ENCODE data around the gene RHOF.

RHOF gene

DNA sequence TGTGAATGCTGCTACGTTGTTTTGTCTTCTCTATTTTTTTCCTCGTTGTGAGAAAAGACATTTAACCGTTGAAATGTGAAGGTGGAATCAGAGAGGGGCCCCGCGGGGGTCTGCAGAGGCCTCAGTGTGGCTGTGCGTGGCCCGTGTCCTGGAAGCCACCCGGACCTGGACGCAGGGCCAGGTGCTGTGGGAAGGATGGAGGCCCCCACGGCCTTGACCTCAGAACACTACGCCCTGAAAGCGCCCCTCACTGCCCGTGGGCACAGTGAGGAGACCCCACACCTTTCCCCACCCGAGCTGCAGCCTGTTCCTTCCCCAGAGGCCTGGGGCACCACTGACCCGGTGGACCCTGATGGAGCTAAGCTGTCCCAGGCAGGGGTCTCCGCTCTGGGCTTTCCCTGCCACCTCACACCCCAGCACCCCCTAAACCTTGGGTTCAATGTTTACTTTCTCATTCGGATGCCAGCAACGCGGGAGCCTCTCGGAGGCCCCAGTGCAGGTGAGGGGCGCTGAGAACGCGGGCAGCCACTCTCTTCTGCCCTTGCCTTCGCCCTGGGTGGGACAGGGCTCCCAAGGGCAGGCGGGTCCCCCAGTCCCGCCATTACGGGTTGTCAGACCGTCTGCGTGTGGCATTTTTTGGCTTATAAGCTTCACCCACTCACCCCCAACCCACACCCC lies 37.2 kb upstream of the RHOF start:
- Histone ChIP-seq H3K4me2 (ENCODE audit: low read depth, low read length, poor library complexity, severe bottlenecking) (no peak overlapping the region), H3K9me2 (replicated peaks; ENCODE audit: insufficient read depth, low read length) (no peaks in the 10 kb centered on the region), H3K36me3 (ENCODE audit: low read length) (peaks cover 16% of the 10 kb centered on the region; the same call in 1 of the 2 replicates), H4K20me1 (ENCODE audit: low read depth, low read length) (no peaks in the 10 kb centered on the region), H3F3A (ENCODE audit: insufficient read depth) (peaks cover 8% of the 10 kb centered on the region; the same call in 1 of the 2 replicates), H2AFZ (ENCODE audit: low read depth, low read length, severe bottlenecking) (no peak overlapping the region), H3K4me3 (ENCODE audit: insufficient read depth, low read length, poor library complexity, severe bottlenecking) (no peak overlapping the region), H3K27me3 (ENCODE audit: low read length) (no peaks in the 10 kb centered on the region), H3K9ac (ENCODE audit: low read length) (no peak overlapping the region), H3K9me3 (ENCODE audit: insufficient read depth, low read length) (no peaks in the 10 kb centered on the region), H3K79me2 (ENCODE audit: insufficient read depth, low read length) (no peaks in the 10 kb centered on the region), H3K27ac (ENCODE audit: low read depth, low read length) (no peak overlapping the region)
- TF ChIP-seq EZH2phosphoT487 (conservative IDR thresholded peaks at IDR 0.05; ENCODE audit: low read length) = no peak
- TF ChIP-seq, protein P1, sequence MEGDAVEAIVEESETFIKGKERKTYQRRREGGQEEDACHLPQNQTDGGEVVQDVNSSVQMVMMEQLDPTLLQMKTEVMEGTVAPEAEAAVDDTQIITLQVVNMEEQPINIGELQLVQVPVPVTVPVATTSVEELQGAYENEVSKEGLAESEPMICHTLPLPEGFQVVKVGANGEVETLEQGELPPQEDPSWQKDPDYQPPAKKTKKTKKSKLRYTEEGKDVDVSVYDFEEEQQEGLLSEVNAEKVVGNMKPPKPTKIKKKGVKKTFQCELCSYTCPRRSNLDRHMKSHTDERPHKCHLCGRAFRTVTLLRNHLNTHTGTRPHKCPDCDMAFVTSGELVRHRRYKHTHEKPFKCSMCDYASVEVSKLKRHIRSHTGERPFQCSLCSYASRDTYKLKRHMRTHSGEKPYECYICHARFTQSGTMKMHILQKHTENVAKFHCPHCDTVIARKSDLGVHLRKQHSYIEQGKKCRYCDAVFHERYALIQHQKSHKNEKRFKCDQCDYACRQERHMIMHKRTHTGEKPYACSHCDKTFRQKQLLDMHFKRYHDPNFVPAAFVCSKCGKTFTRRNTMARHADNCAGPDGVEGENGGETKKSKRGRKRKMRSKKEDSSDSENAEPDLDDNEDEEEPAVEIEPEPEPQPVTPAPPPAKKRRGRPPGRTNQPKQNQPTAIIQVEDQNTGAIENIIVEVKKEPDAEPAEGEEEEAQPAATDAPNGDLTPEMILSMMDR (IDR thresholded peaks at IDR 0.05; ENCODE audit: insufficient read depth, low read length, poor library complexity, severe bottlenecking) = no peak

DNA sequence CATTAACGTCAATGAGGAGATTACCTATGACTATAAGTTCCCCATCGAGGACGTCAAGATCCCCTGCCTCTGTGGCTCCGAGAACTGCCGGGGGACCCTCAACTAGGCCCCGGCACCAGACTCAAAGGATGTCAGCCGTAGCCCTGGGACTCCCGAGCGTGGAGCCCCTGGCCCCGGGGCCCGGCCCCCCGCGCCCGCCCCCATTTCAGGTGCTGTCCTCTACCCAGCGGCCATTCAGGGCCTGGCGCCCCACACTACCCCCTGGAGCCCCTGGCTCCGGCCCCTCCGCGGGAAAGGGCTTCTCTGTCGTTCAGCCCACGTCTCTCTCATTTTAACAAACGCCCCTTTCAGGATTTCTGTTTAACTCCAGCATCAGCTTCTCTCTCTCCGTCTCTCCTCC lies 36.6 kb upstream of the RHOF start:
- H2AFZ ChIP-seq (ENCODE audit: low read depth, low read length, severe bottlenecking) = no peak overlapping the region
- H3F3A ChIP-seq (ENCODE audit: insufficient read depth) = peaks cover 8% of the 10 kb centered on the region; the same call in 1 of the 2 replicates
- H3K27ac ChIP-seq (ENCODE audit: low read depth, low read length) = no peak overlapping the region
- no peak overlapping the region for H3K4me2 ChIP-seq (ENCODE audit: low read depth, low read length, poor library complexity, severe bottlenecking)
- H4K20me1 ChIP-seq (ENCODE audit: low read depth, low read length) = no peaks in the 10 kb centered on the region
- no peaks in the 10 kb centered on the region for H3K9me3 ChIP-seq (ENCODE audit: insufficient read depth, low read length)
- no peak overlapping the region for H3K9ac ChIP-seq (ENCODE audit: low read length)
- H3K4me3 ChIP-seq (ENCODE audit: insufficient read depth, low read length, poor library complexity, severe bottlenecking) = no peak overlapping the region
- H3K79me2 ChIP-seq (ENCODE audit: insufficient read depth, low read length) = no peaks in the 10 kb centered on the region
- no peaks in the 10 kb centered on the region for H3K9me2 ChIP-seq (replicated peaks; ENCODE audit: insufficient read depth, low read length)
- no peak for TF ChIP-seq EZH2phosphoT487 (conservative IDR thresholded peaks at IDR 0.05; ENCODE audit: low read length)
- TF ChIP-seq, protein P1 (IDR thresholded peaks at IDR 0.05; ENCODE audit: insufficient read depth, low read length, poor library complexity, severe bottlenecking) = no peak
- peaks cover 16% of the 10 kb centered on the region; the same call in 1 of the 2 replicates for H3K36me3 ChIP-seq (ENCODE audit: low read length)
- H3K27me3 ChIP-seq (ENCODE audit: low read length) = no peaks in the 10 kb centered on the region

DNA sequence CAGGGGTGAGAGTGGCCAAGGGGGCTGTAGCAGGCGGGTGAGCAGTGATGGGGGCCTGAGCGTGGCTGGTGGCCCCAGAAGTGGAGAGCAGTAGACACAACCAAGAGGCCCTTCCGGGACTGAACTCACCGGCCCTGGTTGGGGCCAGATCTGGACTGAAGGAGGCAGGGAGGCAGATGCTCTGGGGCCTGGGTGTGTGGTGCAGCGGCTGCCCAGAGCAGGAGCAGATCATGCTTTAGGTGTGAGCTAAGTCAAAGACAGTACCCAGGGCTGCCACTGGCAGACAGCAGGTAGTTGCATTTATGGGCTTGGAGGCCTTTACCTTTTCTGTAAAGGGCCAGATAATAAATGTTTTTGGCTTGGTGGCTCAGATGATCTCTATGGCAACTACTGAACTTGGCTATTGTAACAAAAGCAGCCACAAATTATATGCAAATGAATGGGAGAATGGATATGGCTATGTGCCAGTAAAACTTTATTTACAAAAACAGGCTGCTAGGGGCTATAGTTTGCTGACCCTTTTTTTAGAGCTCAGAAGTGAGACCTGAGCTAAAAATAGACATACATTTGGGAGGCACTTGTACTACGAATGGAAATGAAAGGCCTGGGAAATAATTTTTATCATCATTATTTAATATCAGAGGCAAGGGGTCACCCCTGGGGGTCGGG lies 35.9 kb upstream of the RHOF start:
- H4K20me1 ChIP-seq (ENCODE audit: low read depth, low read length) = no peaks in the 10 kb centered on the region
- H3K9me2 ChIP-seq (replicated peaks; ENCODE audit: insufficient read depth, low read length) = no peaks in the 10 kb centered on the region
- TF ChIP-seq EZH2phosphoT487 (conservative IDR thresholded peaks at IDR 0.05; ENCODE audit: low read length) = no peak
- TF ChIP-seq, protein P1 (IDR thresholded peaks at IDR 0.05; ENCODE audit: insufficient read depth, low read length, poor library complexity, severe bottlenecking) = no peak
- no peaks in the 10 kb centered on the region for H3K9me3 ChIP-seq (ENCODE audit: insufficient read depth, low read length)
- no peak overlapping the region for H3K9ac ChIP-seq (ENCODE audit: low read length)
- no peak overlapping the region for H3K4me3 ChIP-seq (ENCODE audit: insufficient read depth, low read length, poor library complexity, severe bottlenecking)
- no peak overlapping the region for H2AFZ ChIP-seq (ENCODE audit: low read depth, low read length, severe bottlenecking)
- no peak overlapping the region for H3K27ac ChIP-seq (ENCODE audit: low read depth, low read length)
- peaks cover 16% of the 10 kb centered on the region; the same call in 1 of the 2 replicates for H3K36me3 ChIP-seq (ENCODE audit: low read length)
- no peaks in the 10 kb centered on the region for H3K27me3 ChIP-seq (ENCODE audit: low read length)
- H3K79me2 ChIP-seq (ENCODE audit: insufficient read depth, low read length) = no peaks in the 10 kb centered on the region
- H3K4me2 ChIP-seq (ENCODE audit: low read depth, low read length, poor library complexity, severe bottlenecking) = no peak overlapping the region
- H3F3A ChIP-seq (ENCODE audit: insufficient read depth) = peaks cover 8% of the 10 kb centered on the region; the same call in 1 of the 2 replicates
